ENCODE measurements around the gene RTTN. TPM values are rescaled to one million over a fixed set of nuclear protein-coding genes. Genes with fewer than 3 reads are reported as not detected.

The RTTN gene
- total RNA-seq, 6 experiments from 2014 or later, result 7.7 to 15.9 (median 11.7) TPM

- no peak overlapping the region for H3K4me3 Mint-ChIP-seq
- TF ChIP-seq CTCF (IDR thresholded peaks at IDR 0.05), result no peak
- H3K27me3 Mint-ChIP-seq (ENCODE audit: insufficient read depth), result peaks cover 7% of the 10 kb centered on the region
- DNase-seq, result no peak
- peaks cover 5% of the 10 kb centered on the region; the same call in 1 of the 2 replicates for H3K4me1 Mint-ChIP-seq (ENCODE audit: low read depth)
- H3K9me3 Mint-ChIP-seq, result no peaks in the 10 kb centered on the region
- no peaks in the 10 kb centered on the region for H3K36me3 Mint-ChIP-seq (ENCODE audit: low read depth)
- no peak overlapping the region for H3K27ac Mint-ChIP-seq
Observed at GRCh38 chr18:70220628-70221027, 15.1 kb upstream of the RTTN start.

- TF ChIP-seq CTCF (IDR thresholded peaks at IDR 0.05), result no peak
- Mint-ChIP-seq H3K36me3 (ENCODE audit: low read depth) (no peaks in the 10 kb centered on the region), H3K4me1 (ENCODE audit: low read depth) (peaks cover 5% of the 10 kb centered on the region; the same call in 1 of the 2 replicates), H3K4me3 (no peak overlapping the region), H3K9me3 (no peaks in the 10 kb centered on the region), H3K27me3 (ENCODE audit: insufficient read depth) (peaks cover 7% of the 10 kb centered on the region), H3K27ac (no peak overlapping the region)
- no peak for DNase-seq
Observed at GRCh38 chr18:70219688-70220087, 14.2 kb upstream of the RTTN start.

GRCh38 chr18:70216788-70217187 lies 11.3 kb upstream of the RTTN start:
- peaks cover 5% of the 10 kb centered on the region; the same call in 1 of the 2 replicates for H3K4me1 Mint-ChIP-seq (ENCODE audit: low read depth)
- no peaks in the 10 kb centered on the region for H3K9me3 Mint-ChIP-seq
- no peak overlapping the region for H3K4me3 Mint-ChIP-seq
- TF ChIP-seq CTCF (IDR thresholded peaks at IDR 0.05), result no peak
- peaks cover 4% of the 10 kb centered on the region for H3K27me3 Mint-ChIP-seq (ENCODE audit: insufficient read depth)
- no peaks in the 10 kb centered on the region for H3K36me3 Mint-ChIP-seq (ENCODE audit: low read depth)
- H3K27ac Mint-ChIP-seq, result no peak overlapping the region
- DNase-seq, result no peak

GRCh38 chr18:70207181-70207580 lies 1.7 kb upstream of the RTTN start:
- H3K36me3 Mint-ChIP-seq (ENCODE audit: low read depth), result no peaks in the 10 kb centered on the region
- no peak overlapping the region for H3K27ac Mint-ChIP-seq
- H3K9me3 Mint-ChIP-seq, result no peaks in the 10 kb centered on the region
- H3K4me1 Mint-ChIP-seq (ENCODE audit: low read depth), result peaks cover 49% of the 10 kb centered on the region
- no peak for DNase-seq
- no peak for TF ChIP-seq CTCF (IDR thresholded peaks at IDR 0.05)
- H3K4me3 Mint-ChIP-seq, result no peak overlapping the region
- H3K27me3 Mint-ChIP-seq (ENCODE audit: insufficient read depth), result no peaks in the 10 kb centered on the region

- no peak for DNase-seq
- Mint-ChIP-seq H3K27ac (no peak overlapping the region), H3K9me3 (no peaks in the 10 kb centered on the region), H3K4me1 (ENCODE audit: low read depth) (peaks cover 28% of the 10 kb centered on the region), H3K4me3 (no peak overlapping the region), H3K27me3 (ENCODE audit: insufficient read depth) (no peaks in the 10 kb centered on the region), H3K36me3 (ENCODE audit: low read depth) (peaks cover 9% of the 10 kb centered on the region; the same call in 1 of the 2 replicates)
- no peak for TF ChIP-seq CTCF (IDR thresholded peaks at IDR 0.05)
Observed at GRCh38 chr18:70200286-70200685, 5.2 kb downstream of the RTTN start.

GRCh38 chr18:70197844-70198243 lies 7.6 kb downstream of the RTTN start:
- Mint-ChIP-seq H3K27ac (peak overlapping the region; percentile 20; the same call in 1 of the 2 replicates), H3K4me3 (no peak overlapping the region), H3K36me3 (ENCODE audit: low read depth) (peaks cover 9% of the 10 kb centered on the region; the same call in 1 of the 2 replicates), H3K4me1 (ENCODE audit: low read depth) (peaks cover 11% of the 10 kb centered on the region; the same call in 1 of the 2 replicates), H3K9me3 (no peaks in the 10 kb centered on the region), H3K27me3 (ENCODE audit: insufficient read depth) (no peaks in the 10 kb centered on the region)
- no peak for TF ChIP-seq CTCF (IDR thresholded peaks at IDR 0.05)
- DNase-seq, result no peak

Data from HFFc6 (cell line).